Activated CD4-positive, alpha-beta T cell treated with anti-CD3 and anti-CD28 coated beads, Interleukin-10, Interleukin-2, amounts not matched to agents 100 ng/mL and 50 ng/mL, durations not matched to agents 16 hours and 8 hours (primary cell): ENCODE measurements around the gene CADM2.
"Not testable (repeated sequence)": the region's sequence is repeated elsewhere in the genome, so short reads cannot be mapped to it uniquely, and the experiment has no call there.

ENCODE experiments used
- DNase-seq: peaks from one replicate; pipeline ENCODE4 v3.0.0-alpha.2; 2020

The CADM2 gene

DNA sequence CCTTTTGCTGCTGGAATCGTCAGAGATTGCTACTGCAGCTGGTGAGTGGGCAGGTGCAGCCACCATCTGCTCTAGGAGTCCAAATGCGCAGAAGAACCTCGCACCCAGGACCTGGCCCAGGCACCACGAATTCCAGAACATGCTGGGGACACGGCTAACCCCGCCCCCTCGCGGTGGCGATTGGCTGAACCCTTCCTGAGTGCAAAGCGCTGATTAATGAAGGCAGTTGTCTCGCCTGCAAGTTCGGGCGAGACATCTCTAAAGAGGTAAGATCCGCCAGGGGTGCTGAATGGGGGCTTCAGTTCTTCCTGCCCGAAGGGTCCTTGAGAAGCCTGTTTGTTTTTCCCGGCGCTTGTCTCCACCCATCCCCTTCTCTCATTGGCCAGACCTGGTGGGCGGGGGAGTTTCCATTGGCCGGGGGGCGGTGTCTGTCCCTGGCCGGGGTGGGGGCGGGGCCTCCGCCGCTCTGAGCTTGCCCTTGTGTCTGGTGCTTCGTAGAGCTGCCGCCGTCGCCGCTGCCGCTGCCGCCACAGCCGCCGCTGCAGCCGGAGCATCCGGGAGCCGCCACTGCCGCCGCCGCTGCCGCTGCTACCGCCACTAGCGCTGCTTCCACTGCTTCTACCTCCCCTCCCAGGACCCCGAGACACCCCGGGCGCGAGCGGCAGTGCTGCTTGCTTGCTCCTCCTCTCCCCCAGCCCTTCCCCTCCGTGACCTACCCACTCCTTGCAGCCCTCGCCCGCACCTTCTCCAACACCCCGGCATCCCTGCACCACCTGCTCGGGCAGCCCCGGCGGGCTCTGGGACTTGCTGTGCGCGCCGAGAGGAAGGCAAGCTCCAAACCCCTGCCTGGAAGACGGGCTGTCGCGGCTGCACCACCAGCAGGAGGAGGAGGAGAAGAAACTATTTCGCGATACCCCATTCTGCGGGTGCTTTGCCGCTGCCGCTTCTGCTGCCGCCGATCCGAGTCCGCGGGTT lies at the start of gene CADM2:
Gene CADM2 (plus strand): TSS at position 495 of the 975 bp plus-strand sequence.
- DNase-seq = peak; percentile 80

- DNase-seq = not testable (repeated sequence)
Observed at GRCh38 chr3:84918592-84918991, 40.2 kb upstream of the CADM2 start.

DNA sequence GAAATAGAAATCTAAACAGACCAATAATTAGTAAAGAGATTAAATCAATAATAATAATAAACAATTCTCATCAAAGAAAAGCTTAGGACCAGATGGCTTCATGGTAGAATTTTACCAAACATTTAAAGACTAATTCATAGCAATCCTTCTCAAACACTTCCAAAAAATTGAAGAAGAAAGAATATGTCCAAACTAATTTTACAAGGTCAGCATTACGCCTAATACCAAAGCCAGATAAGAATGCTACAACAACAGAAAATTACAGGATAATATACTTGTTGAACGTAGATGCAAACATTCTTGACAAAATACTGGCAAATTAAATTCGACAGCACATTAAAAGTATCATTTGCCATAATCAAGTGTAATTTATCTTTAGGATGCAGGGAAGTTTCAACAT lies 36.1 kb upstream of the CADM2 start:
- DNase-seq = no peak

DNA sequence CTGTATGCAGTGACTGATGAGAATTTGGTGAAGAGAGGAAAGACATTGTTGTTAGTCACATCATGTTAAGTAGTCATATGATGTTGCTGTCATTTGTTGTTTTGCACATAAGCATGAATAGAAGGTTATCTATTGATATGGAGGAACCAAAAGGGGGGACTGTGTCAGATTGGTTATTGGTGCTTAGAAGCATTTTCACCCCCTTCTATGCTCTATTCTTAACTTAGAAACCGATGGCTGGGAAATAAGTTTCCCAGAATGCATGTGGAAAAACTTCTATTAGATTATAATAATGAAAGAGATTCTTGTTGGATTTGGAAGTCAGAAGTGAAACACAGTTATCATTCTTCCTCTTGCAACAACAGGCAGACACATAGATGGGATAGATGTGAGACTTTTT lies 33.2 kb upstream of the CADM2 start:
- DNase-seq = no peak

DNA sequence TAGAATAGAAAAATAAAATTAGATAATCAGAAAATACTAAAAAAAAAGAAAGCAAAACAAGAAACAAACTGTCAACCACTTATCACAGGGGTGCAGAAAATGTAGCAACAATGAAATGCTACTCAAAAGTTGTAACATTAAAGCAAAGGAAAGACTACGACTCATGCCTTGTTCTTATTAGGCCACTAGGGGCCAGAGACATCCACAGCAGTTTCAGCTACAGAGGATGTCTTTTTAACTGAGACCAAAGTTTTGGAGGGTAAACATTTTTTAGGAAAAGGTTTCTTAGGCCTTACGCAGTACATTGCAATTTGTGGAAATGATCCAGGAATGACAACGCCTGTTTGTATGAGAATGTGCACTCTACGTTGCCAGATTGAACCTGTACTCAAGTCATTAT lies 15.4 kb upstream of the CADM2 start:
- no peak for DNase-seq

DNA sequence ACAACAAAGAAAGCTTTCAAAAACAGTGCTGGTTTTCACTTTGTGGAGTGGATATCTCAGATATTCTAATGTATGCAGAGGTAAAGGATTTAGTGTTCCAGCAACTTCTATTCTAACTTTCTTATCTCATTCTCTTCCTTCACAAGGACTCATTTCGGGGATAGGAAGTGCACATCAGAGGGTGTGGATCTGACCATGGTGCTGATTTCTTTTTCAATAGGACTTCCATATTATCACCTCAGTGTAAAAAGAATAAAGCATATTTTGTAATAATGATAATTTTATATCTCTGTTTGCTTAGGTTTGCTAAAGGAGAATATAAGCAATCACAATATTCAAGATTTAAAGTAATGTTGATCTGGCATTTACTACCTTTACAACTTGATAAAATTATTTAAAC lies 12.5 kb upstream of the CADM2 start:
- DNase-seq = no peak

DNA sequence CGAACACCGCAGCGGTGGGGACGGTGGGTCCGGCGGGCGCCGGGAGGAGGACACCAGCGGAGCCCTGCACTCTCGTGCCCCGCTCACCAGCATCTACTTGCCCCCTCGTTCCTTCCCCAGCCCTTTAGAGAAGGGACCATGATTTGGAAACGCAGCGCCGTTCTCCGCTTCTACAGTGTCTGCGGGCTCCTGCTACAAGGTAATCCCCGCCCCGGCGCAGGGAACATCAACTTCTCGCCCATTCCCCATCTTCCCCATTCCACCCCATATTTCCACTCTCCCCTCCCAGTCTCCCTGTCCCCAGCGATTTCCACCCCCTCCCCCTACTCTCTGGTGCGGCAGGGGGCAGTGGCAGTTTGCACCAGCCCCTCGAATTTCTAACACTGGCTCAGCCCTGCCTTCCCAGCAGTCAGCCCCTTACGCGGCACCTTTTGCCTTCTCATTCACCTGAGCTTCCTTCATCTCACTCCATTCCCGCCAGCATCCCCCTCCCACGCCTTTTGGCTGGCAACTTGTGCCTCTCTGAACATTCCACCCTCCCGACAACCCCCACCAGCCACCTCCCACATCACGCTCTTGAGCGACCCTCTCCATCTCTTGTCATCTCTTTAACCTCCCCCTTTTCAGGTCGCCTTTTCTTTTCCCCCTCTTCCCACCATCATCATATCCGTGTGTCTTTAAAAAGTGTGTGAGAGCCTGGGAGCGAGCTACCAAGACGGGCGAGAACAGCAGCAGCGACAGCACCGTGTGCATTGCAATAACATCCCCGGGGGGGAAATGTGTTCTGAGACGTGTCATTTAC lies 882 bp downstream of the CADM2 start:
- DNase-seq = no peak

GRCh38 chr3:84960581-84960980 lies 1.8 kb downstream of the CADM2 start:
- DNase-seq = no peak

DNA sequence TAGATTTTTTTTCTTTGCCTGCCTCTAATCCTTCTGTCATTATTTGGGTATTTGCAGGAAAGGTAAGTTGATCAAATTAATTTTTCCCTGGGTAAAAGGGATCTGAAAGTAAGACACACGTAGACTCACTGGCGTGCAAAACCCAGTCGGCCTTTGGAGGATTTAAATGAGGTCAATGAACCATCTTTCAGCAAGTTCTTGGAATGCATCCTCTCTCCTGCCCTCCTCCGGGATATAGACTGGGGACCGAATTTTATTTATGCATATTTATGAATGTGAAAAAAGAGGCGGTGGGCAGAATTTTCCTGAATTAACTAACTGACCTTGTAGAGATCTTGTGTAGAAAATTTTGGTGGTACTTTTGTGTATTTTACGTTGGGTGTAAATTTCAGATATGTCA lies 2.2 kb downstream of the CADM2 start:
- DNase-seq = no peak

DNA sequence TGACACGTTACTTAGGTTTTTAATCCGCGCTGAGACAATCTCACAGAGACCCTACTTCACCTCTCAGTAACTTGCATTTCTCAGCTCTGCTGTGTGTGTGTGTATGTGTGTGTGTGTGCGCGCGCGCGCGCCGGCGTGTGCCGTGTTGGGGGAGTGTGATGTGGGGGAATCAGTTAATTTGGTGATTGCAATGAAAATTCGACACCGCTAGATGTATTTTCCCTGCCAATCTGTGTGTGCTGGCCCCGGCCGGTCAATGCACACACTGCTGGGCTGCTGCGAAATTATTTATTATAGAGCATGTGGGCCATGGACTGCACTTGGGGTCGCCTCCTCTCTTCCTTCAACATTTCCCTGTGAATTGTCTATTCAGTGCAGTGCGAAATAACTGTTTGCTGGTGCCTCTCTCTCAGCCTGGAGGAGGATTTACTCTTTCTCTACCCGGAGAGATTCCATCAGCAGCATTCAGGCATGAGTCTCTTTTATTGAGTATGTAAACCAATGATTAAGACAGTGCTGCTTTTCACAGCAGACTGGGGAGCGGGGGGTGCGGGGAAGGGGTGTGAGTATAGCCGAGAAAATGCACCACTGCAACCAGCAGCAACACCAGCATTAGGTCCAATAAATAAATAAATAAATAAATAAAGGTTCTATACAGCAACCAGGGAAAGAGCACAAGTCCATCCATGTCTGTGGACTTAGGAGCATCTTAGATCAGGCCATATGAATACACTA lies 2.9 kb downstream of the CADM2 start:
- DNase-seq = no peak

DNA sequence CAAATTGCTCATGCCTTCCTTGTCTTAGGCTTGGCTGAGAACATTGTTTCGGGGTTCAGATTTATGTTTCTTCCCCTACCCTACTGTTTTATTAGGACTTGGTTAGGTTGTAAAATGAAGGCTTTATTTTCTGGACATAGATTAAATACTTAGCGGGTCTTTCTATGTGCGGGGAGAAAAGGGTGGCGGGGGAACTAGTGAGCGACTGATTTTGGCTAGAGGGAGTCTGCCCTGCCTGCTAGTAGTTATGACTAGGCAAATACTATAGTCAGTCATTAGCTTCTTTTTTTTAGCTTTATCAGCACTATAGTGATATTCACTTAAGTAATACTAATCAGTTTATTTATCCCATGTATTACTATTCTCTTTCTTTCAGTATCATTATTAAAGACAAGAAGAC lies 3.6 kb downstream of the CADM2 start:
- no peak for DNase-seq

- no peak for DNase-seq
Observed at GRCh38 chr3:84963137-84963536, 4.3 kb downstream of the CADM2 start.

DNA sequence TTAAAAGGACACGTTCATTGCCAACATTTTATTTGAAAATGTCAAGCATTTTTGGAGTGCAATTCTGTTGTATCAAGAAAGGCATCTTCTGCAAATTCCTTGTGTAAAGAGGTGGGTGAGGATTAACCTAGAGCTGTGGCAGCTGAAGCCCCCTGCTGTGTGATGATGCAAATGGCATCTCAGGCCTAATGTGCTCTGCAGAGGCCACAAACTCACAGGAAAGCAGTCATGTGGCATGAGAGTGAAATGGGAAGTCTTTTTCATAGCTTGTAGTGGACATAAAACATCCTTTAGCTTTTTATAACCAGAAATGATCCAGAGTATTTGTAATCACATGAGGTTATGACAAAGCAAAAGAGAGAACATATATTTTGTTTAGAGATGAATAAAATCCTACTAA lies 6.4 kb downstream of the CADM2 start:
- DNase-seq = no peak

GRCh38 chr3:84967767-84968581 lies 9.2 kb downstream of the CADM2 start:
- DNase-seq = no peak

- DNase-seq = no peak
Observed at GRCh38 chr3:84968701-84969235, 10.0 kb downstream of the CADM2 start.

DNA sequence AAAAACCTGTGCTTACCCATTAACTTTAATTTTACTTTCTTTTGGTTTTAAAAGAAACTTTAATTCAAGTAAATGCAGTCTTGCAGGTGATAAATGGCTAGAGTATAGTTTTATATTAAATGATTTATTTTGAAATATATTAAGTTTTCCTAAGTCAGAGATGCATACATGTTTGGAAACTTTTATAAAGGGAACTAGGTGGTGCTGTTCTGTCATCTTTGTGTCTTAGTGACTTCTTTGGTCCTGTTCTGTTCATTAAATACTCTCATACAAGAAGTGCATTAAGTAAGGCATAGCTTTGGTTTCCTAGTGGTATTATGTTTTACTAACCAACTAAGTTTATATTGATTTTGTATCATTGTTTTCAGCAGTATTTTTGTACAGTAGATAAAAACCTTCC lies 15.6 kb downstream of the CADM2 start:
- no peak for DNase-seq

- no peak for DNase-seq
Observed at GRCh38 chr3:84977021-84977420, 18.2 kb downstream of the CADM2 start.

DNA sequence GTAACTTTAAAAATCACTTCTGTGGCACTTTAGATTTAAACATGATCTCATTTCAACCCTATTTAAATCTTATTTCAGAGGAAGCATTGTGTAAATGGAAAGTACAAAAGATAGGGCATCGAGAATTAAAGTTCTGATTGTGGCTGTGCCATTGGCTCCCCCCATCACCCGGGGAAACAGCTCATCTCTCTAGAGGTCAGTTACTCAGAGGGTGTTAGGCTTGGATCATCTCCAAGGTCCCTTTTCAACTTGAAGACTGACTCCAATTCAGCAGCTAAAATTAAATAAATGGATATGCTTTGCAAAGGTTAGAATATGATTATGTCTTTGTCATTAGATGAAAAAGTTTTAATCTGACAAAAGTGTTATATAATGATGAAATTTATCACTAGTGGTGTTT lies 20.1 kb downstream of the CADM2 start:
- no peak for DNase-seq

DNA sequence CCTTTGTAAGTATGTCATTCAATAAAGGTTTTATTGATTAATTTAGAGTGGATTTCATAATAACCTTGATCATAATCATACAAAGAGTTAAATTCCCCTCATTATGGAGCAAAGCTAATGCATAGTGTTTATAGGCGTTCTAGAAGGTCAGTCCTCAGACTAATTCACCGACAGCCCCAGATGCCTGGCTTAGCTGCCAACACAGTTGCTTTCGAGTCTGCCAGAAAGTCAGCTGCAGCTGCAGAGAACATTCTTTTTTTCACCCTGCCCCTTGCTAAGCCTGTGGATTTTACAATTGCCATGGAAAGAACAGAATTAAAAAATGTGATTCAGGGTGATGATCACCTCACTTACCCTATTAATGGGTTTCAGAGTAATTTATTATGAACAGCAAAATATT lies 21.2 kb downstream of the CADM2 start:
- DNase-seq = no peak

DNA sequence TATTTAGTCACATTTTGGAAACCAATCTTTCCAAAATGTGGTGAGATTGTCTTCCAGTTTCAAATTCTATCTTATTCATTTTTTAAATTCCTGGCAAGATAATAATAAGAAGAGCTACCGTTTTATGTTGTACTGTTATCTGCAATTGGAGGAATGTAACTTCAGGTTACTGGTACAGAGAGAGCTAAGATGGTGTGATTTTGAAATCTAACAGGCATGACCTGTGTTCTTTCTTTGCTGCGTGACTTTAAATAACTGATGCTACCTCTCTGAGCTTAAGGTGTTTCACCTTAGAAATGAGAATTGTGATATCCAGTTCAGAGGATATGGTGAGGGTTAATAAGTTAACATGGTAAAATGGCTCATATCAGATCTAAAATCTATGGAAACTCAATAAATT lies 21.7 kb downstream of the CADM2 start:
- DNase-seq = no peak

DNA sequence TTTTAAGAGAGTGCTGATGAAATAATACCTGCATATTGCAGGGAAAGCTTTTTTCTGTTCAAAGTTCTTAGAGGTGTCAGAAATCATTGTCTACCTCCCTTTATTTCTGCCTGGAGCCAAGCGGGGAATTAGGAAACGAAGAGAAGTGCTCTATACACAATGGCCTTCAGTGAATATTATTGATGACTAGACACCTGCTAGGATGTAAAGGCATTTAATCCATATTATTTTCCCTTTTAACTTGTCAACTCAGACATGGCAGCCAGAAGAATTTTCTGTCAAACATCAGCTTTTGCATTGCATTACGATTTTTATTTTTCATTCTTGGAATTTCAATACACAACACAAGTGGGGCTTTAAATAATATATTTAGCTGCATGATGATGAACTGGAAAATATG lies 24.7 kb downstream of the CADM2 start:
- DNase-seq = no peak

DNA sequence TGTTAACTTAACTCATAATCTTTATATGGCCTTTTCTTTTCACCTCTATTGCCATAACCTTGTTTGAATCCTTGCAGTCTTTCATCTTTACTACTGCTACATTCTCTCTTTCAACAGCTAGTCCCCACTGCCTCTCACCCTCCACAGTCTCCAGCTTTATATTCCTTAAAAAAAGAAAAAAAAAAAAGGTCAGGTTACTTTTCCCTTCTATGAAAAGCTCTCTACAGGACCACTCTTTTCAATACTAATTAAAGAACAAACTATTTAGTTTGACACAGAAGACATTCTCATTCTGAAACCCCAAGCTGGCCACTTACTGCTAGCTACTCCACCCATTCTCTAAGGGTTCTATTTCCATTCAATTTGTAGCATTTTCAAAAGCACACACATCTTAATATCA lies 25.6 kb downstream of the CADM2 start:
- no peak for DNase-seq
